Right atrium auricular region (tissue), 2 donors: ENCODE measurements around the gene ALOX5AP. TPM values are rescaled to one million over a fixed set of nuclear protein-coding genes. Genes with fewer than 3 reads are reported as not detected.

Experiments
- DNase-seq: peaks from one replicate; pipeline ENCODE4 v3.0.0-alpha.2; 2019; ENCODE audit warnings: low spot score
- H3K27ac ChIP-seq, 2 donors: fragments of 200-600 bp; sonication (generic); 1 replicate in 1 of 2; 2 replicates in 1 of 2; pipeline ENCODE4 v1.5.1; 2016 to 2019
- H3K27me3 ChIP-seq, 2 donors: fragments of 200-600 bp; sonication (generic); one replicate each; pipeline versions ENCODE4 v1.5.1 to v1.6.0; 2017 to 2019
- H3K36me3 ChIP-seq: fragments of 200-600 bp; sonication (generic); one replicate; pipeline ENCODE4 v1.5.1; 2016
- H3K4me1 ChIP-seq, 2 donors: fragments of 200-600 bp; sonication (generic); one replicate each; pipeline versions ENCODE4 v1.5.1 to v1.6.0; 2017 to 2019
- H3K4me3 ChIP-seq, 2 donors: fragments of 200-600 bp; sonication (generic); 1 replicate in 1 of 2; 2 replicates in 1 of 2; pipeline ENCODE4 v1.5.1; 2017 to 2019; ENCODE audit warnings: mild to moderate bottlenecking in 1 of 2, moderate library complexity in 1 of 2
- H3K9me3 ChIP-seq, 2 donors: fragments of 200-600 bp; sonication (generic); one replicate each; pipeline ENCODE4 v1.5.1; 2019
- CTCF ChIP-seq, 2 donors: fragments of 200-600 bp; sonication (generic); IDR thresholded peaks; one replicate each; pipeline ENCODE4 v1.5.1; 2019; ENCODE audit warnings: antibody characterized with exemption in 2 of 2
- total RNA-seq, 2 donors: library from RNA; depleted of rRNA; stranded (reverse); fragments of >200 nt; gene quantifications; one replicate each; pipeline ENCODE4 v1.1.0, GENCODE V29; 2016

ALOX5AP gene
- total RNA-seq, 2 donors from 2014 or later = 7.4 to 41.4 TPM

GRCh38 chr13:30796132-30796572 is 60.8 kb downstream of the ALOX5AP start:
- Histone ChIP-seq H3K4me1 (peaks cover 0 to 11% of the 10 kb centered on the region in 2 donors), H3K27me3 (no peaks in the 10 kb centered on the region), H3K9me3 (no peaks in the 10 kb centered on the region), H3K4me3 (no peak overlapping the region), H3K36me3 (no peaks in the 10 kb centered on the region), H3K27ac (no peak overlapping the region)
- no peak for TF ChIP-seq CTCF (IDR thresholded peaks at IDR 0.05)
- DNase-seq = no peak

- no peaks in the 10 kb centered on the region for H3K36me3 ChIP-seq
- H3K4me3 ChIP-seq = no peak overlapping the region
- H3K4me1 ChIP-seq = peaks cover 0 to 11% of the 10 kb centered on the region in 2 donors
- no peak for DNase-seq
- no peak for TF ChIP-seq CTCF (IDR thresholded peaks at IDR 0.05)
- no peaks in the 10 kb centered on the region for H3K9me3 ChIP-seq
- no peak overlapping the region for H3K27ac ChIP-seq
- no peaks in the 10 kb centered on the region for H3K27me3 ChIP-seq
Measured at GRCh38 chr13:30796631-30797601, 61.6 kb downstream of the ALOX5AP start.

GRCh38 chr13:30797847-30798535 is 62.6 kb downstream of the ALOX5AP start:
- no peak for DNase-seq
- H3K4me3 ChIP-seq = no peak overlapping the region
- no peaks in the 10 kb centered on the region for H3K9me3 ChIP-seq
- no peaks in the 10 kb centered on the region for H3K36me3 ChIP-seq
- peaks cover 0 to 14% of the 10 kb centered on the region in 2 donors for H3K4me1 ChIP-seq
- TF ChIP-seq CTCF (IDR thresholded peaks at IDR 0.05) = no peak
- no peaks in the 10 kb centered on the region for H3K27me3 ChIP-seq
- no peak overlapping the region for H3K27ac ChIP-seq

- no peaks in the 10 kb centered on the region for H3K9me3 ChIP-seq
- no peak overlapping the region for H3K27ac ChIP-seq
- no peaks in the 10 kb centered on the region for H3K27me3 ChIP-seq
- no peak for DNase-seq
- no peak overlapping the region for H3K4me3 ChIP-seq
- peaks cover 0 to 22% of the 10 kb centered on the region in 2 donors for H3K4me1 ChIP-seq
- no peak for TF ChIP-seq CTCF (IDR thresholded peaks at IDR 0.05)
- H3K36me3 ChIP-seq = no peaks in the 10 kb centered on the region
Measured at GRCh38 chr13:30798776-30799355, 63.5 kb downstream of the ALOX5AP start.

- Histone ChIP-seq H3K36me3 (no peaks in the 10 kb centered on the region), H3K27me3 (no peaks in the 10 kb centered on the region), H3K4me1 (peaks cover 0 to 22% of the 10 kb centered on the region in 2 donors), H3K27ac (no peak overlapping the region), H3K4me3 (no peak overlapping the region), H3K9me3 (no peaks in the 10 kb centered on the region)
- DNase-seq = no peak
- no peak for TF ChIP-seq CTCF (IDR thresholded peaks at IDR 0.05)
Measured at GRCh38 chr13:30799356-30799824, 64.0 kb downstream of the ALOX5AP start.
